ENCODE results near the gene ZNF675.
"Not testable (repeated sequence)": the region's sequence is repeated elsewhere in the genome, so short reads cannot be mapped to it uniquely, and the experiment has no call there.

ZNF675 gene

GRCh38 chr19:23698711-23699520, 11.9 kb upstream of the ZNF675 start:
- H3K4me3 ChIP-seq (ENCODE audit: low read length): peak overlapping the region; percentile 5
- TF ChIP-seq, protein P1, sequence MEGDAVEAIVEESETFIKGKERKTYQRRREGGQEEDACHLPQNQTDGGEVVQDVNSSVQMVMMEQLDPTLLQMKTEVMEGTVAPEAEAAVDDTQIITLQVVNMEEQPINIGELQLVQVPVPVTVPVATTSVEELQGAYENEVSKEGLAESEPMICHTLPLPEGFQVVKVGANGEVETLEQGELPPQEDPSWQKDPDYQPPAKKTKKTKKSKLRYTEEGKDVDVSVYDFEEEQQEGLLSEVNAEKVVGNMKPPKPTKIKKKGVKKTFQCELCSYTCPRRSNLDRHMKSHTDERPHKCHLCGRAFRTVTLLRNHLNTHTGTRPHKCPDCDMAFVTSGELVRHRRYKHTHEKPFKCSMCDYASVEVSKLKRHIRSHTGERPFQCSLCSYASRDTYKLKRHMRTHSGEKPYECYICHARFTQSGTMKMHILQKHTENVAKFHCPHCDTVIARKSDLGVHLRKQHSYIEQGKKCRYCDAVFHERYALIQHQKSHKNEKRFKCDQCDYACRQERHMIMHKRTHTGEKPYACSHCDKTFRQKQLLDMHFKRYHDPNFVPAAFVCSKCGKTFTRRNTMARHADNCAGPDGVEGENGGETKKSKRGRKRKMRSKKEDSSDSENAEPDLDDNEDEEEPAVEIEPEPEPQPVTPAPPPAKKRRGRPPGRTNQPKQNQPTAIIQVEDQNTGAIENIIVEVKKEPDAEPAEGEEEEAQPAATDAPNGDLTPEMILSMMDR (conservative IDR thresholded peaks at IDR 0.05; ENCODE audit: low read depth, low read length): no peak
- no peak for DNase-seq (ENCODE audit: low read depth)

DNA sequence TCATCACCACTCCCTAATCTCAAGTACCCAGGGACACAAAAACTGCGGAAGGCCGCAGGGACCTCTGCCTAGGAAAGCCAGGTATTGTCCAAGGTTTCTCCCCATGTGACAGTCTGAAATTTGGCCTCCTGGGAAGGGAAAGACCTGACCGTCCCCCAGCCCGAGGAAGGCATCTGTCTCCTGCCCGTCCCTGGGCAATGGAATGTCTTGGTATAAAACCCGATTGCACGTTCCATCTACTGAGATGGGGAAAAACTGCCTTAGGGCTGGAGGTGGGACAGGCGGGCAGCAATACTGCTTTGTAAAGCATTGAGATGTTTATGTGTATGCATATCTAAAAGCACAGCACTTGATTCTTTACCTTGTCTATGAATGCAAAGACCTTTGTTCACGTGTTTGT, 5.9 kb upstream of the ZNF675 start:
- not testable (repeated sequence) for H3K4me3 ChIP-seq (ENCODE audit: low read length); DNase-seq (ENCODE audit: low read depth)

GRCh38 chr19:23673132-23673531, 13.9 kb downstream of the ZNF675 start:
- no peak for DNase-seq (ENCODE audit: low read depth)
- H3K4me3 ChIP-seq (ENCODE audit: low read length): no peak overlapping the region
- TF ChIP-seq, protein P1 (conservative IDR thresholded peaks at IDR 0.05; ENCODE audit: low read depth, low read length): no peak

DNA sequence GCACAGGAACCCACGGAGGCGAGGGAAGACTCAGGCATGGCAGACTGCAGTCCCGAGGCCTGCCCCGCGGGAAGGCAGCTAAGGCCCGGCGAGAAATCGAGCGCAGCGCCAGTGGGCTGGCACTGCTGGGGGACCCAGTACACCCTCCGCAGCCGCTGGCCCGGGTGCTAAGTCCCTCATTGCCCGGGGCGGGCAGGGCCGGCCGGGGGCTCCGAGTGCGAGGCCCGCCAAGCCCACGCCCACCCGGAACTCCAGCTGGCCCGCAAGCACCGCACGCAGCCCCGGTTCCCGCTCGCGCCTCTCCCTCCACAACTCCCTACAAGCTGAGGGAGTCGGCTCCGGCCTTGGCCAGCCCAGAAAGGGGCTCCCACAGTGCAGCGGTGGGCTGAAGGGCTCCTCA, 18.4 kb downstream of the ZNF675 start:
- H3K4me3 ChIP-seq (ENCODE audit: low read length); DNase-seq (ENCODE audit: low read depth): not testable (repeated sequence)

DNA sequence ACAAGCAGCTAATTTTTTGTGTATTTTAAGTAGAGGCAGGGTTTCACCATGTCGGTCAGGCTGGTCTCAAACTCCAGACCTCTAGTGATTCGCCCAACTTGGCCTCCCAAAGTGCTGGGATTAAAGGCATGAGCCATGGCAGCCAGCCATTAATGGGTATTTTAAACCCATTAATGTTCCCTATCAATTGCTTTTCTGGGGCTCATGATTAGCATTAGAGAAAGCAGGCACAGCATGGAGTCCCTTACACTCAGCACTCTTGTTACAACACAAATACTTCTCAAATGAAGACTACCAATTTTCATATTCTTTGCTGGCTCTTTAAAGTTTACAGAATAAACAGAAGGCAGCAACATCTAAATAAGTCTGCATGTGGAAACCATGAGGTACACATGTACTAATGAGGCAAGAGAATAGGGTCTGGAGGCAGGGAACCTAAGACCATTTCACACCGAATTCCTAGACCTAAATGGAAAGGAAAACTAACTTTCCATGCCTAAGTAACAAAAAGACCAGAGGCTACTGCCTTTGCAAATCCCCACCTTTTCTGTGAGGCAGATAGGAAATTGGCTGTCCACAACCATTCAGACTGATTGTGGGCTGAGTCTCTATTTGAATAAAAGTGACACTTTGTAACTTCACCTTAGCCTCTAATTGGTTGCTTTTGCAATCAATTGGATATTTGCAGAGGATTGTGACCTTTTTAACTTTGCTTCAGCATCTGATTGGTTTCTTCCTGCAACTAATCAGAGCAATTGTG, 21.2 kb downstream of the ZNF675 start:
- no peak overlapping the region for H3K4me3 ChIP-seq (ENCODE audit: low read length)
- no peak for DNase-seq (ENCODE audit: low read depth)
- TF ChIP-seq, protein P1 (conservative IDR thresholded peaks at IDR 0.05; ENCODE audit: low read depth, low read length): no peak

- DNase-seq (ENCODE audit: low read depth); H3K4me3 ChIP-seq (ENCODE audit: low read length): not testable (repeated sequence)
Observed at GRCh38 chr19:23649817-23650216, 37.2 kb downstream of the ZNF675 start.
